H9 (cell line): ENCODE results near the gene SLC30A3. TPM values are rescaled to one million over a fixed set of nuclear protein-coding genes. Genes with fewer than 3 reads are reported as not detected.

Experiments
- DNase-seq: peaks from one replicate; pipeline ENCODE4 v3.0.0-alpha.2; 2017
- H2AFZ ChIP-seq: one replicate; pipeline ENCODE4 v1.6.1; 2013; ENCODE audit warnings: mild to moderate bottlenecking, low read length, control low read depth, moderate library complexity
- H2AK5ac ChIP-seq: 2 replicates; pipeline ENCODE4 v1.6.1; 2013; ENCODE audit warnings: low read length, control low read depth, mixed read lengths; ENCODE audit not compliant: insufficient read length
- H2BK120ac ChIP-seq: one replicate; pipeline ENCODE4 v1.6.1; 2013; ENCODE audit warnings: low read depth, mild to moderate bottlenecking, low read length, control low read depth, inconsistent platforms; ENCODE audit not compliant: poor library complexity, severe bottlenecking
- H2BK12ac ChIP-seq: 2 replicates; pipeline ENCODE4 v1.6.1; 2013; ENCODE audit warnings: low read length, control low read depth, mixed read lengths, low read depth; ENCODE audit not compliant: insufficient read length
- H2BK15ac ChIP-seq: 2 replicates; pipeline ENCODE4 v1.6.1; 2013; ENCODE audit warnings: low read depth, low read length, control low read depth
- H2BK20ac ChIP-seq: one replicate; pipeline ENCODE4 v1.6.1; 2013; ENCODE audit warnings: low read depth, mild to moderate bottlenecking, low read length, control low read depth, inconsistent platforms; ENCODE audit not compliant: poor library complexity, severe bottlenecking
- H2BK5ac ChIP-seq: 2 replicates; pipeline ENCODE4 v1.6.1; 2013; ENCODE audit warnings: low read length, control low read depth, mixed read lengths; ENCODE audit not compliant: insufficient read length
- H3K14ac ChIP-seq: 2 replicates; pipeline ENCODE4 v1.6.1; 2013; ENCODE audit warnings: low read length, control low read depth; ENCODE audit not compliant: insufficient read depth
- H3K18ac ChIP-seq: 2 replicates; pipeline ENCODE4 v1.6.1; 2013; ENCODE audit warnings: low read depth, mild to moderate bottlenecking, mixed read lengths, low read length, control low read depth; ENCODE audit not compliant: insufficient read length
- H3K23ac ChIP-seq: 2 replicates; pipeline ENCODE4 v1.6.1; 2013; ENCODE audit warnings: low read length, control low read depth, mixed read lengths, low read depth; ENCODE audit not compliant: insufficient read length
- H3K23me2 ChIP-seq: 2 replicates; pipeline ENCODE4 v1.6.1; 2013; ENCODE audit warnings: low read depth, mild to moderate bottlenecking, mixed read lengths, low read length, control low read depth; ENCODE audit not compliant: insufficient read length, poor library complexity, severe bottlenecking
- H3K27ac ChIP-seq: 2 replicates; pipeline ENCODE4 v1.5.1; 2013; ENCODE audit warnings: low read length, control low read depth, mixed read lengths, low read depth; ENCODE audit not compliant: insufficient read length
- H3K27me3 ChIP-seq: 2 replicates; pipeline ENCODE4 v1.6.1; 2013; ENCODE audit warnings: low read length, control low read depth, inconsistent platforms; ENCODE audit not compliant: insufficient read depth
- H3K4ac ChIP-seq: 2 replicates; pipeline ENCODE4 v1.6.1; 2013; ENCODE audit warnings: low read depth, mild to moderate bottlenecking, control low read depth, inconsistent platforms, low read length, moderate library complexity
- H3K4me1 ChIP-seq: 2 replicates; pipeline ENCODE4 v1.6.1; 2013; ENCODE audit warnings: low read length, control low read depth, inconsistent platforms; ENCODE audit not compliant: insufficient read depth
- H3K4me2 ChIP-seq: 2 replicates; pipeline ENCODE4 v1.6.1; 2013; ENCODE audit warnings: low read length, control low read depth, mixed read lengths; ENCODE audit not compliant: insufficient read length, insufficient read depth
- H3K56ac ChIP-seq: 2 replicates; pipeline ENCODE4 v1.6.1; 2013; ENCODE audit warnings: low read depth, mild to moderate bottlenecking, mixed read lengths, low read length, control low read depth; ENCODE audit not compliant: insufficient read length
- H3K79me1 ChIP-seq: 2 replicates; pipeline ENCODE4 v1.6.1; 2013; ENCODE audit warnings: low read depth, mild to moderate bottlenecking, moderate library complexity, low read length, control low read depth, inconsistent platforms; ENCODE audit not compliant: insufficient read depth, poor library complexity, severe bottlenecking
- H3K79me2 ChIP-seq: 2 replicates; pipeline ENCODE4 v1.6.1; 2013; ENCODE audit warnings: low read length, control low read depth, inconsistent platforms; ENCODE audit not compliant: insufficient read depth
- H3K9ac ChIP-seq: 2 replicates; pipeline ENCODE4 v1.6.1; 2013; ENCODE audit warnings: low read length, control low read depth, mixed read lengths; ENCODE audit not compliant: insufficient read length; ENCODE audit errors: extremely low read depth
- H3K9me3 ChIP-seq: one replicate; pipeline ENCODE4 v1.6.1; 2013; ENCODE audit warnings: low read depth, low read length, inconsistent platforms; ENCODE audit not compliant: control insufficient read depth
- H3T11ph ChIP-seq: one replicate; pipeline ENCODE4 v1.6.1; 2013; ENCODE audit warnings: mild to moderate bottlenecking, low read length, control low read depth, inconsistent platforms
- H4K20me1 ChIP-seq: one replicate; pipeline ENCODE4 v1.6.1; 2013; ENCODE audit not compliant: control insufficient read depth, insufficient read length, insufficient read depth
- H4K5ac ChIP-seq: 2 replicates; pipeline ENCODE4 v1.6.1; 2013; ENCODE audit warnings: low read depth, mild to moderate bottlenecking, mixed read lengths, low read length, control low read depth; ENCODE audit not compliant: insufficient read length
- H4K8ac ChIP-seq: replicated peaks from 2 replicates; pipeline ENCODE4 v1.6.1; 2013; ENCODE audit warnings: low read length, control low read depth, mixed read lengths, low read depth; ENCODE audit not compliant: insufficient read length
- H4K91ac ChIP-seq: 2 replicates; pipeline ENCODE4 v1.6.1; 2013; ENCODE audit warnings: low read depth, mild to moderate bottlenecking, moderate library complexity, mixed read lengths, low read length, control low read depth; ENCODE audit not compliant: insufficient read length
- H3K27ac Mint-ChIP-seq, 3 experiments: 2 replicates in 2 of 3; 3 replicates in 1 of 3; pipeline ENCODE4 v1.8.0; 2020 to 2021; ENCODE audit warnings: mixed read lengths in 3 of 3, mild to moderate bottlenecking in 1 of 3, moderate library complexity in 1 of 3
- H3K27me3 Mint-ChIP-seq: 2 replicates; pipeline ENCODE4 v1.8.0; 2021; ENCODE audit warnings: low read depth, mild to moderate bottlenecking, moderate library complexity, mixed read lengths
- H3K36me3 Mint-ChIP-seq, 3 experiments: 2 replicates in 2 of 3; 3 replicates in 1 of 3; pipeline ENCODE4 v1.8.0; 2020 to 2021; ENCODE audit warnings: low read depth in 3 of 3, mixed read lengths in 3 of 3; ENCODE audit not compliant: insufficient read depth in 1 of 3
- H3K4me1 Mint-ChIP-seq, 2 experiments: 2 replicates each; pipeline ENCODE4 v1.8.0; 2020; ENCODE audit warnings: mixed read lengths in 2 of 2
- H3K4me3 Mint-ChIP-seq, 2 experiments: 2 replicates in 1 of 2; 3 replicates in 1 of 2; pipeline ENCODE4 v1.8.0; 2020 to 2021; ENCODE audit warnings: mild to moderate bottlenecking in 2 of 2, mixed read lengths in 2 of 2, moderate library complexity in 1 of 2
- H3K9me3 Mint-ChIP-seq, 2 experiments: 2 replicates in 1 of 2; 3 replicates in 1 of 2; pipeline ENCODE4 v1.8.0; 2020; ENCODE audit warnings: mild to moderate bottlenecking in 2 of 2, mixed read lengths in 2 of 2, moderate library complexity in 1 of 2
- WGBS: extraction: QIAGEN DNeasy Blood & Tissue Kit; methylation state at CpG from one replicate; pipeline ENCODE4 v1.1.7; 2013; ENCODE audit warnings: missing lambda C conversion rate, low lambda C conversion rate, mixed read lengths; ENCODE audit not compliant: insufficient read length; ENCODE audit errors: extremely low coverage; 5-methylcytosine and 5-hydroxymethylcytosine counted together
- total RNA-seq: library from RNA; stranded (reverse); gene quantifications from 2 replicates; pipeline ENCODE4 v1.2.1, GENCODE V29; 2021
- TF ChIP-seq, protein P1 (sequence below): fragments of 200-600 bp; sonication (generic); conservative IDR thresholded peaks from 3 replicates; pipeline ENCODE4 v1.8.0; 2021; ENCODE audit warnings: antibody characterized with exemption, mild to moderate bottlenecking

The SLC30A3 gene
- total RNA-seq, 1 experiment from 2014 or later, result 2.5 TPM

DNA sequence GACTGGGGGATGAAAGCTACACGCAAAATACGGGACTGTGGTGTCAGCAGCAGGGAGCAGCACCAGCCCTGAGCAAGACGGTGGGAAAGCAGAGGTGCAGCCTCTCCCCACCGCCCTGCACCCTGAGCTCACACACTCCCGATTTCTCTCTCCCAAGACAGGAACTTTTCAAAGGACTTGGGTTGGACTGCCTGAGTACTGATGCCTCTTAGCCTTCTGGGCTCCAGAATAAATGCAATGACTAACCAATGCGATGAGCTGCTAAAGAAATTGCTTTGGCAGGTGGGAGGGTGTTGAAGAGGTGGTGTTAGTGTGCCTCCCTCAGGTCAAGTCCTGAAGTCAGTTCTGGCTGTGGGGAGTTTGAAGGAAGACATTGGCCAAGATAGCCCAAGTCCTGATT lies 29.0 kb upstream of the SLC30A3 start:
- Histone ChIP-seq H2AK5ac (no peak overlapping the region), H3K56ac (no peak overlapping the region), H3K9ac (no peak overlapping the region), H3K23me2 (no peaks in the 10 kb centered on the region), H3K23ac (no peak overlapping the region), H2BK120ac (no peak overlapping the region), H3K18ac (no peak overlapping the region), H2AFZ (no peak overlapping the region), H3K14ac (no peak overlapping the region), H2BK15ac (no peak overlapping the region), H3K27ac (no peak overlapping the region), H2BK20ac (no peak overlapping the region), H3K4me2 (no peak overlapping the region), H4K20me1 (no peaks in the 10 kb centered on the region), H3K4me1 (no peaks in the 10 kb centered on the region; the same call in 1 of the 2 replicates), H2BK12ac (no peak overlapping the region), H3K79me1 (no peaks in the 10 kb centered on the region), H2BK5ac (no peak overlapping the region), H3K9me3 (no peaks in the 10 kb centered on the region), H3K4ac (no peak overlapping the region), H4K8ac (no peak overlapping the region), H4K5ac (no peak overlapping the region), H3K79me2 (no peaks in the 10 kb centered on the region), H4K91ac (no peak overlapping the region), H3T11ph (no peak overlapping the region), H3K27me3 (no peaks in the 10 kb centered on the region)
- peaks cover 13% of the 10 kb centered on the region in 2 experiments for H3K4me1 Mint-ChIP-seq
- DNase-seq, result peak; percentile 68
- no peak overlapping the region for H3K4me3 Mint-ChIP-seq
- H3K27me3 Mint-ChIP-seq, result peaks cover 4% of the 10 kb centered on the region; the same call in 1 of the 2 replicates
- TF ChIP-seq, protein P1, sequence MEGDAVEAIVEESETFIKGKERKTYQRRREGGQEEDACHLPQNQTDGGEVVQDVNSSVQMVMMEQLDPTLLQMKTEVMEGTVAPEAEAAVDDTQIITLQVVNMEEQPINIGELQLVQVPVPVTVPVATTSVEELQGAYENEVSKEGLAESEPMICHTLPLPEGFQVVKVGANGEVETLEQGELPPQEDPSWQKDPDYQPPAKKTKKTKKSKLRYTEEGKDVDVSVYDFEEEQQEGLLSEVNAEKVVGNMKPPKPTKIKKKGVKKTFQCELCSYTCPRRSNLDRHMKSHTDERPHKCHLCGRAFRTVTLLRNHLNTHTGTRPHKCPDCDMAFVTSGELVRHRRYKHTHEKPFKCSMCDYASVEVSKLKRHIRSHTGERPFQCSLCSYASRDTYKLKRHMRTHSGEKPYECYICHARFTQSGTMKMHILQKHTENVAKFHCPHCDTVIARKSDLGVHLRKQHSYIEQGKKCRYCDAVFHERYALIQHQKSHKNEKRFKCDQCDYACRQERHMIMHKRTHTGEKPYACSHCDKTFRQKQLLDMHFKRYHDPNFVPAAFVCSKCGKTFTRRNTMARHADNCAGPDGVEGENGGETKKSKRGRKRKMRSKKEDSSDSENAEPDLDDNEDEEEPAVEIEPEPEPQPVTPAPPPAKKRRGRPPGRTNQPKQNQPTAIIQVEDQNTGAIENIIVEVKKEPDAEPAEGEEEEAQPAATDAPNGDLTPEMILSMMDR, result peak; percentile 68
- no CpG with 5 or more reads among the region's 6 CpGs for WGBS
- H3K36me3 Mint-ChIP-seq, result no peaks in the 10 kb centered on the region
- H3K27ac Mint-ChIP-seq, result peak overlapping the region in 1 of 3 experiments; percentile 31; a peak in 1 of 7 replicates
- no peaks in the 10 kb centered on the region for H3K9me3 Mint-ChIP-seq
